ENCODE measurements around the gene PPFIA2.

DNA sequence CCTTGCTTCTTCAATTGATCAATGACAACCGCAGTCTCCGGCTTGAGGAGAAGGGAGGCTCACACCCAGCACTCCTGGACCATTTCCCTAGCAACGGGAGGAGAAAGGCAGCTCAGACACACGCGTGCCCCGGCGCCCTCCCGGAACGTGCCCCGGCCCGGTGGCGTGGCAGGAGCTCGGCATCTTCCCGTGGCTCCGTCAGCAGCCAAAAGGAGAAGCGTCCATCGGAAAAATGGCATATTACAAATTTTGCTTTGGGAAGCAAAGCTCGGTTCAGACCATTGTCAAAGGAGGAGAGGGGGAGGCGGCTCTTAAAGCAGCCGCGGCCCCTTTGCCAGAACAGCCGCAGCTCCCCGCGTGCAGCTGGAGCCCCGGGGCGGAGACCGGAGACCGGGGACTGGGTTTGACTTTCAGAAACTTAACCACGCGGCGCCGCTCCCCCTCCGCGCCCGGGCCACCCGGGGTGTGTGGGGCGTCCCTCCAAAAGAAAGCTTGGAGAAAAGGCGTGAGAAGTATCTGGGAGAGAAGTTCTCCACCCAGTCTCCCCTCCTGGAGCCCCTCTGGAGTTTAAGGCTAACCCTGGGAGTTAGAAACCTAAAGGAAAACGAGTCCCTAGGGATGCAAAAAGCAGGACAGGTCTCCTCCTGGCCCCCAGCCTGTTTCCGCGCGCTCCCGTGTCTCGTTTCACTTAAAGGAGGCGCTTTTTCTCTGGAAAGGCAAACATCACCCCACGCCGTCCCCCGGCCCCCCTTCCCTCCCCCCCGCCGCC is 545 bp downstream of the PPFIA2 start:
- TF ChIP-seq, protein P1, sequence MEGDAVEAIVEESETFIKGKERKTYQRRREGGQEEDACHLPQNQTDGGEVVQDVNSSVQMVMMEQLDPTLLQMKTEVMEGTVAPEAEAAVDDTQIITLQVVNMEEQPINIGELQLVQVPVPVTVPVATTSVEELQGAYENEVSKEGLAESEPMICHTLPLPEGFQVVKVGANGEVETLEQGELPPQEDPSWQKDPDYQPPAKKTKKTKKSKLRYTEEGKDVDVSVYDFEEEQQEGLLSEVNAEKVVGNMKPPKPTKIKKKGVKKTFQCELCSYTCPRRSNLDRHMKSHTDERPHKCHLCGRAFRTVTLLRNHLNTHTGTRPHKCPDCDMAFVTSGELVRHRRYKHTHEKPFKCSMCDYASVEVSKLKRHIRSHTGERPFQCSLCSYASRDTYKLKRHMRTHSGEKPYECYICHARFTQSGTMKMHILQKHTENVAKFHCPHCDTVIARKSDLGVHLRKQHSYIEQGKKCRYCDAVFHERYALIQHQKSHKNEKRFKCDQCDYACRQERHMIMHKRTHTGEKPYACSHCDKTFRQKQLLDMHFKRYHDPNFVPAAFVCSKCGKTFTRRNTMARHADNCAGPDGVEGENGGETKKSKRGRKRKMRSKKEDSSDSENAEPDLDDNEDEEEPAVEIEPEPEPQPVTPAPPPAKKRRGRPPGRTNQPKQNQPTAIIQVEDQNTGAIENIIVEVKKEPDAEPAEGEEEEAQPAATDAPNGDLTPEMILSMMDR (IDR thresholded peaks at IDR 0.05; ENCODE audit: low read length), result no peak
- no peak for TF ChIP-seq EZH2 (IDR thresholded peaks at IDR 0.05; ENCODE audit: borderline replicate concordance, low read length)
